Caco-2 (cell line): ENCODE measurements around the gene C16orf96. TPM values are rescaled to one million over a fixed set of nuclear protein-coding genes. Genes with fewer than 3 reads are reported as not detected.

Experiments
- BruUV-seq: library from RNA; stranded (reverse); fragments of 400-500 nt; replicated peaks from 2 replicates; lab custom pipeline; 2021; lab: Mats Ljungman, UMichigan
- CTCF ChIA-PET: fragments of 300-600 bp; sonication (Branson Sonifier 250); formaldehyde crosslinking; loops from one replicate; lab custom pipeline; 2022; ENCODE audit warnings: antibody characterized with exemption; lab: Charles Lee
- POLR2A ChIA-PET: fragments of 300-600 bp; sonication (Branson Sonifier 250); formaldehyde crosslinking; loops from one replicate; lab custom pipeline; 2022; ENCODE audit warnings: antibody characterized with exemption; lab: Charles Lee
- DNase-seq, 2 experiments: peaks; one replicate each; pipeline versions ENCODE4 v3.0.0 to v3.0.0-alpha.2; 2020 to 2022
- H3K27me3 ChIP-seq: replicated peaks from 2 replicates; pipeline ENCODE4 v1.6.0; 2011; ENCODE audit warnings: low read length; ENCODE audit not compliant: control insufficient read depth, insufficient read depth
- H3K36me3 ChIP-seq: 2 replicates; pipeline ENCODE4 v1.5.1; 2011; ENCODE audit warnings: low read length; ENCODE audit not compliant: control insufficient read depth, insufficient read depth
- H3K4me1 ChIP-seq: fragments of 250-450 bp; sonication (Bioruptor Pico); 2 replicates; pipeline ENCODE4 v1.5.1; 2020; ENCODE audit warnings: mild to moderate bottlenecking
- H3K4me3 ChIP-seq: 2 replicates; pipeline ENCODE4 v1.5.1; 2011; ENCODE audit warnings: low read depth, mild to moderate bottlenecking, control low read depth, low read length
- H3K9me3 ChIP-seq: fragments of 250-450 bp; sonication (Bioruptor Pico); 2 replicates; pipeline ENCODE4 v1.5.1; 2020; ENCODE audit warnings: mild to moderate bottlenecking, moderate library complexity
- H3K27ac Mint-ChIP-seq: one replicate; pipeline ENCODE4 v1.8.0; 2022; ENCODE audit warnings: mixed read lengths; ENCODE audit not compliant: unreplicated experiment
- H3K27me3 Mint-ChIP-seq: one replicate; pipeline ENCODE4 v1.8.0; 2022; ENCODE audit warnings: mixed read lengths; ENCODE audit not compliant: insufficient read depth, unreplicated experiment
- H3K36me3 Mint-ChIP-seq: one replicate; pipeline ENCODE4 v1.8.0; 2022; ENCODE audit warnings: mild to moderate bottlenecking, mixed read lengths; ENCODE audit not compliant: insufficient read depth, unreplicated experiment
- H3K4me1 Mint-ChIP-seq: one replicate; pipeline ENCODE4 v1.8.0; 2022; ENCODE audit warnings: low read depth, mixed read lengths; ENCODE audit not compliant: unreplicated experiment
- H3K4me3 Mint-ChIP-seq: one replicate; pipeline ENCODE4 v1.8.0; 2022; ENCODE audit warnings: mild to moderate bottlenecking, moderate library complexity, mixed read lengths; ENCODE audit not compliant: unreplicated experiment
- H3K9me3 Mint-ChIP-seq: one replicate; pipeline ENCODE4 v1.8.0; 2022; ENCODE audit warnings: mixed read lengths; ENCODE audit not compliant: unreplicated experiment
- intact Hi-C: fragments of 100-400 bp; cut with micrococcal nuclease; formaldehyde crosslinking; loops from one replicate; pipeline ENCODE4 v1.10.0; 2022; ENCODE audit not compliant: unreplicated experiment
- total RNA-seq: library from RNA; stranded (reverse); gene quantifications from 2 replicates; pipeline ENCODE4 v1.2.3, GENCODE V29; 2022
- TF ChIP-seq, protein P1 (sequence below), 2 experiments: fragments of 200-600 bp in 1 of 2; IDR thresholded peaks; 1 replicate in 1 of 2; 2 replicates in 1 of 2; pipeline versions ENCODE4 v1.5.1 to v1.8.0; 2011 to 2022; ENCODE audit warnings: antibody characterized with exemption in 1 of 2, control low read depth in 1 of 2, inconsistent platforms in 1 of 2, low read depth in 1 of 2, low read length in 1 of 2, mild to moderate bottlenecking in 1 of 2, moderate library complexity in 1 of 2; ENCODE audit not compliant: insufficient read depth in 1 of 2, severe bottlenecking in 1 of 2, unreplicated experiment in 1 of 2

Gene C16orf96
- total RNA-seq, 1 experiment from 2014 or later: 0.11 TPM

DNA sequence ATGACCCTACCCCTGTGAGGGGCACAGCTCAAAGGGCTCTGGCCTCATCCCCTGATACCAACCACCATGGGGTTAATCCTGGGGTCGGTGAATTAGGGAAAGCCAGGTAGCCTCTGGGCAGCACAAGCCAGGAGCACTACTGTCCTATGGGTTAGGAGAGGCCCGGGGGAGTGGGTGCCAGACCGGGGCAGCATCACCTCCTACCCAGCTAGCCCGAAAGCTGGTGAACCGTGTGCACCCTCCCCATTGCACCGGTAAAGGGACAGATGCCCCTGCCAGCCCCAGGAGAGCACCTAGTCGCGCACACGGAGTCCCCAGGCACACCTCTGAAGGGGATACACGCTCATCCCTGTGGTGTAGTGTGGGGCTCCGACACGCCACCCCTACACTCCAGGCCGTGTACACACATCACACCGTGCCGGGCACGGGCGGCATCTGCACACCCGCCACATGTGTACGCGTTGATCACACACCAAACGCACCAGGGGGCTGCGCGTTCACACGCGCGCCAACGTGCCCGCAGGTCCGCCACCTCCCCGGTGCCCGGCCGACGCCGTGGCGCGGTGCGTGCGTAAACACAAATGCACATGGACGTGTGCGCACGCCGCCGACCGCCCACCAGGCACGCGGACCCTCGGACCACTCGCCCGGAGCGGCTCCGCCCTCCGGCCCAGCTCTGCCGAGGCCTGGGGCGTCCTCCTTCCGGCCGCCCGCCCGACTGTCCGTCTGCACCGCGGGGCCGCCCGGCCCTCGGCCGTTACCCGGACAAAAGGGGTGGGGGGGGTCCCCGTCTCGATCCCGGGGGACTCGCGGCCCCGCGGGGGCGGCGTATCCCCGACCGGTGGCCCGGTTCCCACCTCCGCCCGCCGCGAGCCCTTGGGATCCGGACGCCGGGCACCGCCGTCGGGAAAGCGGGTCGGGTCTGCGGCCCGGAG is 57.8 kb downstream of the C16orf96 start:
- Mint-ChIP-seq H3K36me3 (peaks cover 24% of the 10 kb centered on the region), H3K4me3 (peak overlapping the region; percentile 94), H3K27ac (peak overlapping the region; percentile 86), H3K27me3 (no peaks in the 10 kb centered on the region), H3K9me3 (no peaks in the 10 kb centered on the region), H3K4me1 (peaks cover 7% of the 10 kb centered on the region)
- DNase-seq: peak in 1 of 2 experiments; percentile 32
- TF ChIP-seq, protein P1, sequence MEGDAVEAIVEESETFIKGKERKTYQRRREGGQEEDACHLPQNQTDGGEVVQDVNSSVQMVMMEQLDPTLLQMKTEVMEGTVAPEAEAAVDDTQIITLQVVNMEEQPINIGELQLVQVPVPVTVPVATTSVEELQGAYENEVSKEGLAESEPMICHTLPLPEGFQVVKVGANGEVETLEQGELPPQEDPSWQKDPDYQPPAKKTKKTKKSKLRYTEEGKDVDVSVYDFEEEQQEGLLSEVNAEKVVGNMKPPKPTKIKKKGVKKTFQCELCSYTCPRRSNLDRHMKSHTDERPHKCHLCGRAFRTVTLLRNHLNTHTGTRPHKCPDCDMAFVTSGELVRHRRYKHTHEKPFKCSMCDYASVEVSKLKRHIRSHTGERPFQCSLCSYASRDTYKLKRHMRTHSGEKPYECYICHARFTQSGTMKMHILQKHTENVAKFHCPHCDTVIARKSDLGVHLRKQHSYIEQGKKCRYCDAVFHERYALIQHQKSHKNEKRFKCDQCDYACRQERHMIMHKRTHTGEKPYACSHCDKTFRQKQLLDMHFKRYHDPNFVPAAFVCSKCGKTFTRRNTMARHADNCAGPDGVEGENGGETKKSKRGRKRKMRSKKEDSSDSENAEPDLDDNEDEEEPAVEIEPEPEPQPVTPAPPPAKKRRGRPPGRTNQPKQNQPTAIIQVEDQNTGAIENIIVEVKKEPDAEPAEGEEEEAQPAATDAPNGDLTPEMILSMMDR (IDR thresholded peaks at IDR 0.05; ENCODE audit: insufficient read depth in 1 of 2, low read depth in 1 of 2, low read length in 1 of 2, severe bottlenecking in 1 of 2, unreplicated experiment in 1 of 2): no peak
- H3K4me3 ChIP-seq: peak overlapping the region; percentile 95
- BruUV-seq: no TSS peak
- H3K27me3 ChIP-seq: no peaks in the 10 kb centered on the region
- no peaks in the 10 kb centered on the region; the same call in 1 of the 2 replicates for H3K36me3 ChIP-seq
- intact Hi-C loops: loop anchor here (5.0 kb wide), 1 partner anchor 187 kb away; the partner anchor contains the start of gene DNAJA3
- ChIA-PET CTCF (interaction anchor here (0.8 kb wide), 1 partner anchor 10 kb away, joined by 3 read pairs; the partner anchor contains the start of gene MGRN1), POLR2A (interaction anchor here (0.6 to 0.9 kb wide), 3 partner anchors 10 to 318 kb away, joined by 3 to 6 read pairs (median 3); partner anchors contain the start of genes CDIP1 and MGRN1)
- H3K9me3 ChIP-seq: no peaks in the 10 kb centered on the region
- peaks cover 37% of the 10 kb centered on the region for H3K4me1 ChIP-seq

DNA sequence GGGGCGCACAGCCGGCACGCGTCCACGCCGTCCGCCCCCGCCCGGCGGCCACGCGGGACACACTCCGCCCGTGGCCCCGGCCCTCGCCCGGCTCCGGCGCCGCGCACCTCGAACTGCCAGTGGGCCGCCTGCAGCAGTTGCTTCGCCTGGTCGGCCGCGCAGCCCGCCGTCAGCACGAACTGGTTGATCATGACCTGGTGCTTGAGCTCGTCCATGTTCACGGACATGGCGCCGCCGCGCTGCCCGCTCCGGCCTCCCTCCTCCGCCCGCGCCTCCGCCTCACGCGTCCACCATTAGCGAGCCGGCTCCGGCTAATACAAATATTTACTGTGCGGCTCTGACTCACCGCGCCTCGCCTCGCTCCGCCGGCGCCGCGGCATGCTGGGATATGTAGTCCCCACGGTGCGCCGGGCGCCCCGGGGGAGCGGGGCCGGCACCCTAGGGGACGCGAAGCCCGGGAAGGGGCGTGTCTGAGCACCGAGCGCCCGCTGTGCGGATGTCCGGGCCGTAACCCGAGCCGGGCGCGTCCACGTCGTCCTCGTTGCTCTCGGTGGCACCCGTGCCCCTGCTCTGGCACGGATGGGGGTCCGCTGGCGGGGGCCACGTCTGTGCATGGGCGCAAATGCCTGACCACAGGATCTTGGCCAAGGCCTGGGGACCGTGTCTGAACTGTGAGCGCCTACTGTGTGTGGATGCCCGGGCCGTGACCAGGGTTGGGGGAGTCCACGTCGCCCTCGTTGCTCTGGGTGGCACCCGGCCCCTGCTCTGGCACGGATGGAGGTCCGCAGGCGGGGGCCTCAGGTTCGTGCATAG is 58.6 kb downstream of the C16orf96 start, which contains the start of gene UBALD1:
Gene UBALD1 (minus strand): TSS at position 318 of the 813 bp plus-strand sequence. CDS start 91 bp downstream, at position 227.
- peak; percentile 89 to 90 for DNase-seq
- Mint-ChIP-seq H3K36me3 (peaks cover 24% of the 10 kb centered on the region), H3K4me3 (peak within 1 kb of the TSS; percentile 94), H3K4me1 (peaks cover 7% of the 10 kb centered on the region), H3K27me3 (no peaks in the 10 kb centered on the region), H3K9me3 (no peaks in the 10 kb centered on the region), H3K27ac (peak within 1 kb of the TSS; percentile 100)
- intact Hi-C loops: loop anchor here (5.0 kb wide), 1 partner anchor 187 kb away; the partner anchor contains the start of gene DNAJA3
- TF ChIP-seq, protein P1 (IDR thresholded peaks at IDR 0.05; ENCODE audit: insufficient read depth in 1 of 2, low read depth in 1 of 2, low read length in 1 of 2, severe bottlenecking in 1 of 2, unreplicated experiment in 1 of 2): no peak
- BruUV-seq: no TSS peak
- CTCF ChIA-PET: no interaction called here
- Histone ChIP-seq H3K4me3 (peak within 1 kb of the TSS; percentile 95), H3K27me3 (no peaks in the 10 kb centered on the region), H3K36me3 (no peaks in the 10 kb centered on the region; the same call in 1 of the 2 replicates), H3K4me1 (peaks cover 42% of the 10 kb centered on the region), H3K9me3 (no peaks in the 10 kb centered on the region)
- POLR2A ChIA-PET: interaction anchor here (0.6 kb wide), 1 partner anchor 76 kb away, joined by 3 read pairs; the partner anchor contains the start of gene CDIP1
